HEK293 (cell line): ENCODE measurements around the gene HRH4.

Experiments
- CTCF ChIA-PET: fragments of 350-600 bp; formaldehyde crosslinking; extraction: SDS; loops from one replicate; lab custom pipeline; 2021; ENCODE audit warnings: antibody characterized with exemption; lab: Yijun Ruan, JAX
- POLR2A ChIA-PET: fragments of 300-600 bp; formaldehyde crosslinking; extraction: SDS; loops from one replicate; lab custom pipeline; 2020; ENCODE audit warnings: antibody characterized with exemption, inconsistent platforms; lab: Yijun Ruan, JAX
- H3K27ac ChIP-seq: fragments of 200-500 bp; sonication (Bioruptor generic); 2 replicates; pipeline ENCODE4 v1.5.1; 2014; ENCODE audit warnings: low read depth, low read length, control low read depth, inconsistent platforms; ENCODE audit errors: extremely low read depth
- H3K36me3 ChIP-seq, 2 experiments: fragments of 200-500 bp in 1 of 2; sonication (Bioruptor generic) in 1 of 2; 1 replicate in 1 of 2; 2 replicates in 1 of 2; pipeline ENCODE4 v1.5.1; 2014 to 2017; ENCODE audit warnings: inconsistent platforms in 2 of 2, low read length in 2 of 2; ENCODE audit not compliant: control insufficient read depth in 2 of 2, insufficient read depth in 1 of 2
- H3K4me1 ChIP-seq: fragments of 200-500 bp; sonication (Bioruptor generic); 2 replicates; pipeline ENCODE4 v1.5.1; 2014; ENCODE audit warnings: mild to moderate bottlenecking, low read length, inconsistent platforms; ENCODE audit not compliant: control insufficient read depth, insufficient read depth
- H3K4me3 ChIP-seq: 2 replicates; pipeline ENCODE4 v1.5.1; 2011; ENCODE audit warnings: low read depth, mild to moderate bottlenecking, control low read depth, low read length, moderate library complexity
- H3K9me3 ChIP-seq: fragments of 200-500 bp; sonication (Bioruptor generic); 2 replicates; pipeline ENCODE4 v1.5.1; 2014; ENCODE audit warnings: low read depth, low read length, inconsistent platforms; ENCODE audit not compliant: control insufficient read depth, insufficient read depth
- AEBP2 ChIP-seq: fragments of 450-650 bp; formaldehyde crosslinking; IDR thresholded peaks from 2 replicates; pipeline ENCODE4 v1.5.1; 2016; ENCODE audit warnings: missing biosample characterization, missing genetic modification characterization, borderline replicate concordance
- HOXA7 ChIP-seq: sonication (generic); formaldehyde crosslinking; IDR thresholded peaks from 2 replicates; pipeline ENCODE4 v1.8.1; 2022; ENCODE audit warnings: missing genetic modification reagents, borderline replicate concordance
- KLF9 ChIP-seq: fragments of 450-650 bp; formaldehyde crosslinking; IDR thresholded peaks from 2 replicates; pipeline ENCODE4 v1.5.1; 2016; ENCODE audit warnings: missing biosample characterization, missing genetic modification characterization, low read depth
- MYNN ChIP-seq: fragments of 450-650 bp; formaldehyde crosslinking; IDR thresholded peaks from 2 replicates; pipeline ENCODE4 v1.5.1; 2016; ENCODE audit warnings: missing biosample characterization, missing genetic modification characterization, borderline replicate concordance
- PRDM4 ChIP-seq: fragments of 450-650 bp; formaldehyde crosslinking; IDR thresholded peaks from 2 replicates; pipeline ENCODE4 v1.5.1; 2017; ENCODE audit warnings: missing biosample characterization, missing genetic modification characterization
- SALL2 ChIP-seq: fragments of 450-650 bp; formaldehyde crosslinking; IDR thresholded peaks from 2 replicates; pipeline ENCODE4 v1.5.0; 2017; ENCODE audit warnings: missing biosample characterization, mild to moderate bottlenecking, missing genetic modification characterization, borderline replicate concordance
- YY1 ChIP-seq: fragments of 450-650 bp; formaldehyde crosslinking; IDR thresholded peaks from 2 replicates; pipeline ENCODE4 v1.5.1; 2018; ENCODE audit warnings: missing biosample characterization, missing genetic modification characterization
- YY2 ChIP-seq: fragments of 450-650 bp; formaldehyde crosslinking; IDR thresholded peaks from 2 replicates; pipeline ENCODE4 v1.5.1; 2016; ENCODE audit warnings: missing biosample characterization, missing genetic modification characterization
- ZBTB6 ChIP-seq: fragments of 450-650 bp; formaldehyde crosslinking; IDR thresholded peaks from 2 replicates; pipeline ENCODE4 v1.5.1; 2017; ENCODE audit warnings: missing biosample characterization, missing genetic modification characterization
- ZNF10 ChIP-seq: fragments of 450-650 bp; formaldehyde crosslinking; IDR thresholded peaks from 2 replicates; pipeline ENCODE4 v1.5.1; 2017; ENCODE audit warnings: missing biosample characterization, missing genetic modification characterization
- ZNF157 ChIP-seq: fragments of 450-650 bp; formaldehyde crosslinking; IDR thresholded peaks from 2 replicates; pipeline ENCODE4 v1.5.1; 2016; ENCODE audit warnings: missing biosample characterization, missing genetic modification characterization
- ZNF214 ChIP-seq: fragments of 450-650 bp; formaldehyde crosslinking; IDR thresholded peaks from 2 replicates; pipeline ENCODE4 v1.5.1; 2017; ENCODE audit warnings: missing biosample characterization, mild to moderate bottlenecking, missing genetic modification characterization, borderline replicate concordance
- ZNF223 ChIP-seq: fragments of 450-650 bp; formaldehyde crosslinking; IDR thresholded peaks from 2 replicates; pipeline ENCODE4 v1.5.1; 2016; ENCODE audit warnings: missing biosample characterization, missing genetic modification characterization
- ZNF266 ChIP-seq: fragments of 450-650 bp; formaldehyde crosslinking; IDR thresholded peaks from 2 replicates; pipeline ENCODE4 v1.5.1; 2016; ENCODE audit warnings: missing biosample characterization, missing genetic modification characterization, low read depth
- ZNF404 ChIP-seq: fragments of 450-650 bp; formaldehyde crosslinking; IDR thresholded peaks from 2 replicates; pipeline ENCODE4 v1.5.1; 2017; ENCODE audit warnings: missing biosample characterization, missing genetic modification characterization
- ZNF473 ChIP-seq: fragments of 450-650 bp; formaldehyde crosslinking; IDR thresholded peaks from 2 replicates; pipeline ENCODE4 v1.5.1; 2017; ENCODE audit warnings: missing biosample characterization, missing genetic modification characterization
- ZNF610 ChIP-seq: fragments of 450-650 bp; formaldehyde crosslinking; IDR thresholded peaks from 2 replicates; pipeline ENCODE4 v1.5.1; 2016; ENCODE audit warnings: missing biosample characterization, missing genetic modification characterization, borderline replicate concordance
- ZNF654 ChIP-seq: fragments of 450-650 bp; formaldehyde crosslinking; IDR thresholded peaks from 2 replicates; pipeline ENCODE4 v1.5.1; 2016; ENCODE audit warnings: low read depth, missing biosample characterization, missing genetic modification characterization
- ZNF677 ChIP-seq: fragments of 450-650 bp; IDR thresholded peaks from 2 replicates; pipeline ENCODE4 v1.5.0; 2018; ENCODE audit warnings: missing biosample characterization, mild to moderate bottlenecking, missing genetic modification characterization, moderate library complexity
- ZNF701 ChIP-seq: fragments of 450-650 bp; formaldehyde crosslinking; IDR thresholded peaks from 2 replicates; pipeline ENCODE4 v1.5.1; 2016; ENCODE audit warnings: missing biosample characterization, missing genetic modification characterization
- ZNF747 ChIP-seq: fragments of 450-650 bp; formaldehyde crosslinking; IDR thresholded peaks from 2 replicates; pipeline ENCODE4 v1.5.1; 2016; ENCODE audit warnings: missing biosample characterization, missing genetic modification characterization
- ZNF76 ChIP-seq: fragments of 450-650 bp; formaldehyde crosslinking; IDR thresholded peaks from 2 replicates; pipeline ENCODE4; 2016; ENCODE audit warnings: low read depth, missing biosample characterization, missing genetic modification characterization, borderline replicate concordance
- ZNF792 ChIP-seq: fragments of 450-650 bp; formaldehyde crosslinking; IDR thresholded peaks from 2 replicates; pipeline ENCODE4 v1.5.1; 2016; ENCODE audit warnings: missing biosample characterization, missing genetic modification characterization
- ZXDB ChIP-seq: fragments of 450-650 bp; formaldehyde crosslinking; IDR thresholded peaks from 2 replicates; pipeline ENCODE4 v1.5.1; 2016; ENCODE audit warnings: missing biosample characterization, missing genetic modification characterization

HRH4 gene

GRCh38 chr18:24500766-24501165 is 40.3 kb downstream of the HRH4 start:
- CTCF ChIA-PET, result interaction anchor here (0.5 to 5.7 kb wide), 6 partner anchors 9 to 248 kb away, joined by 4 to 39 read pairs (median 8); no protein-coding TSS in a partner anchor
- TF ChIP-seq ZNF157 (tag by site-specific recombination) (no peak), ZNF701 (tag by site-specific recombination) (no peak), ZNF76 (tag by site-specific recombination) (no peak), PRDM4 (no peak), YY2 (tag by site-specific recombination) (no peak), AEBP2 (tag by site-specific recombination) (no peak), YY1 (tag by site-specific recombination) (no peak), ZNF747 (tag by site-specific recombination) (no peak), ZNF654 (tag by site-specific recombination) (no peak), ZNF10 (no peak), ZBTB6 (no peak), ZXDB (tag by site-specific recombination) (no peak), ZNF677 (tag by site-specific recombination) (no peak), ZNF404 (no peak), ZNF223 (no peak), ZNF610 (no peak), HOXA7 (CRISPR knock-in tag) (no peak), MYNN (tag by site-specific recombination) (no peak)
- Histone ChIP-seq H3K4me3 (no peak overlapping the region), H3K9me3 (no peaks in the 10 kb centered on the region), H3K36me3 (no peaks in the 10 kb centered on the region), H3K4me1 (no peaks in the 10 kb centered on the region), H3K27ac (no peak overlapping the region)
- POLR2A ChIA-PET, result no interaction called here

GRCh38 chr18:24502667-24503523 is 42.5 kb downstream of the HRH4 start:
- ChIA-PET POLR2A (no interaction called here), CTCF (interaction anchor here (0.7 to 2.5 kb wide), 4 partner anchors 11 to 42 kb away, joined by 4 to 14 read pairs (median 11); no protein-coding TSS in a partner anchor)
- Histone ChIP-seq H3K27ac (no peak overlapping the region), H3K4me3 (no peak overlapping the region), H3K4me1 (no peaks in the 10 kb centered on the region), H3K9me3 (no peaks in the 10 kb centered on the region), H3K36me3 (no peaks in the 10 kb centered on the region)
- no peak for TF ChIP-seq ZNF266 (tag by site-specific recombination)
- no peak for TF ChIP-seq ZNF214 (tag by site-specific recombination)
- TF ChIP-seq ZNF473 (tag by site-specific recombination), result no peak
- TF ChIP-seq KLF9, result no peak
- TF ChIP-seq ZNF792, result no peak
- no peak for TF ChIP-seq SALL2 (tag by site-specific recombination)
